Karpas-422 (cell line): ENCODE measurements around the gene TRAM2. TPM values are rescaled to one million over a fixed set of nuclear protein-coding genes. Genes with fewer than 3 reads are reported as not detected.
A peak's percentile ranks its signal among the peaks of the same experiment; 100 is the strongest.

Experiments
- DNase-seq: peaks from one replicate; pipeline ENCODE4 v3.0.0-alpha.2; 2015
- H2AFZ ChIP-seq: fragments of 200-600 bp; sonication (generic); 2 replicates; pipeline ENCODE4 v1.6.1; 2014; ENCODE audit warnings: antibody characterized with exemption, low read length, mixed read lengths
- H3K27ac ChIP-seq: fragments of 200-600 bp; sonication (generic); 2 replicates; pipeline ENCODE4 v1.5.1; 2014; ENCODE audit warnings: mild to moderate bottlenecking, low read length, moderate library complexity
- H3K27me3 ChIP-seq: fragments of 200-600 bp; sonication (generic); 2 replicates; pipeline ENCODE4 v1.6.1; 2014; ENCODE audit warnings: low read length, mixed read lengths
- H3K36me3 ChIP-seq: fragments of 200-600 bp; sonication (generic); 2 replicates; pipeline ENCODE4 v1.6.1; 2014; ENCODE audit warnings: low read length, mixed read lengths; ENCODE audit not compliant: insufficient read depth
- H3K4me1 ChIP-seq: fragments of 200-600 bp; sonication (generic); 2 replicates; pipeline ENCODE4 v1.6.1; 2014; ENCODE audit warnings: mild to moderate bottlenecking, low read length, mixed read lengths
- H3K4me2 ChIP-seq: fragments of 200-600 bp; sonication (generic); 2 replicates; pipeline ENCODE4 v1.6.1; 2014; ENCODE audit warnings: low read length, low read depth, mild to moderate bottlenecking; ENCODE audit not compliant: poor library complexity, severe bottlenecking
- H3K4me3 ChIP-seq: fragments of 200-600 bp; sonication (generic); 2 replicates; pipeline ENCODE4 v1.5.1; 2014; ENCODE audit warnings: mild to moderate bottlenecking, antibody characterized with exemption, low read length, mixed read lengths
- H3K79me2 ChIP-seq: fragments of 200-600 bp; sonication (generic); 2 replicates; pipeline ENCODE4 v1.6.1; 2014; ENCODE audit warnings: mild to moderate bottlenecking, low read length, mixed read lengths
- H3K9ac ChIP-seq: fragments of 200-600 bp; sonication (generic); 2 replicates; pipeline ENCODE4 v1.6.0; 2014; ENCODE audit warnings: low read length
- H3K9me2 ChIP-seq: fragments of 200-600 bp; sonication (generic), shearing (Covaris generic); replicated peaks from 2 replicates; pipeline ENCODE4 v1.6.0; 2014; ENCODE audit warnings: mild to moderate bottlenecking, low read length, moderate library complexity; ENCODE audit not compliant: insufficient read depth
- H3K9me3 ChIP-seq: fragments of 300-700, 200-600 bp; sonication (generic); 2 replicates; pipeline ENCODE4 v1.6.1; 2014; ENCODE audit warnings: low read length, mixed read lengths
- H4K20me1 ChIP-seq: fragments of 200-600 bp; sonication (generic); 2 replicates; pipeline ENCODE4 v1.6.1; 2014; ENCODE audit warnings: mild to moderate bottlenecking, antibody characterized with exemption, low read length, low read depth; ENCODE audit not compliant: insufficient read depth
- total RNA-seq: library from RNA; depleted of rRNA; stranded (reverse); fragments of >200 nt; shearing (Covaris generic); gene quantifications from 2 replicates; pipeline ENCODE4 v1.2.3, GENCODE V29; 2014; ENCODE audit warnings: low replicate concordance

TRAM2 gene
- total RNA-seq, 1 experiment from 2014 or later = 24.1 TPM

DNA sequence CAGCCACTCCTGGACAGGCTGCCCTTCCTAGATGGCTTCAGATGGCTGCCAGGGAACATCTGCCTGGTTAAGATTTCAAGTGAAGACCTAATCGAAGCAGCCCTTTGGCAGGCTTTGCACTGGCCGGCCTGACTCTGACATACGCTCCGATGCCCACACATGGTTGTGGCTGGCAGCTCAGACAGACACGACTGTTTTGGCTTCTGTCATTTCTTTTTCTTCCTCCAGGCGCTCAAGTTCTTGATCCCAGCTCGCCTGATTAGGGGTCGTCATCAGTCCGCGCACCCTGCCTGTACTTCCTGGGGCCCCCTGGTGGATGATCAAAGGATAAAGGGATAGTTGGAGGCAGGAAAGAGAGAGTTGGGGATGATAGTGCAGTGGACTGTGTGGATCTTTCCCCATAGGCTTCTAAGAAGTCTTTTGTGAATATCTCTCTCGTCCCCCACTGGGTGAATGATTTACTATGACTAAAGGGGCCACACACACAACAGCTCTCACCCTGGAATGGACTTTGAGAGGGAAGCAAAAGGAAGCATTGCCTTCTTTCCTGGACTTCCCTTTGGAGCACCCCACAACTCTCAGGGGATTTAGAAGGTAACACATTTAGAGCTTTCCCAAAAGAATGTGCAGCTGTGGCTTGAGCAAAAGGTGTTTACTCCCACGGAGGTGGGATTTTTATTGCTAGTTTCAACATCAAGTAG lies 21.4 kb upstream of the TRAM2 start:
- H3K36me3 ChIP-seq = no peaks in the 10 kb centered on the region
- DNase-seq = peak; percentile 86
- H3K27me3 ChIP-seq = no peaks in the 10 kb centered on the region
- H2AFZ ChIP-seq = peak overlapping the region; percentile 87
- H3K9me3 ChIP-seq = no peaks in the 10 kb centered on the region
- peak overlapping the region; percentile 54 for H3K4me2 ChIP-seq
- H3K27ac ChIP-seq = no peak overlapping the region
- H3K79me2 ChIP-seq = no peaks in the 10 kb centered on the region
- peak overlapping the region; percentile 35; the same call in 1 of the 2 replicates for H3K4me3 ChIP-seq
- H3K9me2 ChIP-seq = no peaks in the 10 kb centered on the region
- H3K4me1 ChIP-seq = peaks cover 38% of the 10 kb centered on the region
- no peaks in the 10 kb centered on the region for H4K20me1 ChIP-seq
- H3K9ac ChIP-seq = peak overlapping the region; percentile 49; the same call in 1 of the 2 replicates

DNA sequence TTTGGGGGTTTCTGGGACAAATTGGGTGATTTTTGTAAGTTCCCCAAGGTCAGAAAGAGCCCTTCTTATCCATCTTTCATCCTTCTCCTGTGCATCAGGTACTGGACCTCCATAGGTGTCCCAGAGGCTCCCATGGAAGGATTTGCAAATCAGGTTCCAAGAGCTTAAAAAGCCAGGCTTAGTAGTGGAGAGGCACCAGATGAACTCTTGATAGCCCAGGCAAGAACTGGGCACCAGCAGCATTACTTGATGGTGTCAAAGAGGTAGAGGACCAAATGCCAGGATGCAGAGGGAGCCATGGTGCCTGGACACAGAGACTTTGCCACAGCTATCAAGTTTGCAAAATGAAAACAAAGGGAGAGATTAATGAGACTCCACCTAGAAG lies 20.9 kb upstream of the TRAM2 start:
- Histone ChIP-seq H3K36me3 (no peaks in the 10 kb centered on the region), H2AFZ (peak overlapping the region; percentile 87; the same call in 1 of the 2 replicates), H3K27ac (no peak overlapping the region), H3K9me2 (no peaks in the 10 kb centered on the region), H3K4me2 (peak overlapping the region; percentile 54), H4K20me1 (no peaks in the 10 kb centered on the region), H3K79me2 (no peaks in the 10 kb centered on the region), H3K27me3 (no peaks in the 10 kb centered on the region), H3K9me3 (no peaks in the 10 kb centered on the region), H3K9ac (peak overlapping the region; percentile 49; the same call in 1 of the 2 replicates), H3K4me3 (peak overlapping the region; percentile 35; the same call in 1 of the 2 replicates), H3K4me1 (peaks cover 38% of the 10 kb centered on the region)
- DNase-seq = no peak

- Histone ChIP-seq H3K79me2 (no peaks in the 10 kb centered on the region), H3K9me2 (no peaks in the 10 kb centered on the region), H4K20me1 (no peaks in the 10 kb centered on the region), H3K4me3 (peak overlapping the region; percentile 9; the same call in 1 of the 2 replicates), H3K4me1 (peaks cover 38% of the 10 kb centered on the region), H3K4me2 (peak overlapping the region; percentile 44), H2AFZ (0 out of 2 replicates have a peak overlapping the region, but pooled peaks have one; percentile 32), H3K27ac (peak overlapping the region; percentile 33; the same call in 1 of the 2 replicates), H3K27me3 (no peaks in the 10 kb centered on the region), H3K9me3 (no peaks in the 10 kb centered on the region), H3K9ac (peak overlapping the region; percentile 27; the same call in 1 of the 2 replicates), H3K36me3 (no peaks in the 10 kb centered on the region)
- no peak for DNase-seq
These were observed 19.6 kb upstream of the TRAM2 start for GRCh38 chr6:52596371-52597028.

DNA sequence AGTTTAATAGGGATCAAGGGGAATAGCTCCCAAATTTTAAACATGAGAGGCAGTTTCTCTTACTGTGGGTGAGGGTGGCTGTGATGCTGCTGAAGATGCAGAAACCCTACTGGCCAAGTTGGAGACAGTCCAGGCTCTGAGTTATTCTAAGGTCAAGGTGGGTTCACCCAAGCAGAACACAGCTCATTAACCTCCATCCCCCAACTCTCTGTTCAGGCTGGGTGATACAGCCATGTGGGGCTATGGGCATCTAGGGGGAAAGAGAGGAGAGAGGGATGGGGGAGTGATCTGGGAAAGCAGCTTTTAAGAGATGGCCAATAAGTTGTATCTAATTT lies 18.9 kb upstream of the TRAM2 start:
- Histone ChIP-seq H3K4me1 (peaks cover 38% of the 10 kb centered on the region), H3K9me3 (no peaks in the 10 kb centered on the region), H3K9me2 (no peaks in the 10 kb centered on the region), H2AFZ (0 out of 2 replicates have a peak overlapping the region, but pooled peaks have one; percentile 32), H3K4me3 (peak overlapping the region; percentile 9; the same call in 1 of the 2 replicates), H3K4me2 (peak overlapping the region; percentile 44), H3K27ac (peak overlapping the region; percentile 33; the same call in 1 of the 2 replicates), H3K79me2 (no peaks in the 10 kb centered on the region), H3K9ac (peak overlapping the region; percentile 27), H3K27me3 (no peaks in the 10 kb centered on the region), H3K36me3 (no peaks in the 10 kb centered on the region), H4K20me1 (no peaks in the 10 kb centered on the region)
- DNase-seq = no peak

- no peaks in the 10 kb centered on the region for H3K27me3 ChIP-seq
- H3K27ac ChIP-seq = no peak overlapping the region
- 0 out of 2 replicates have a peak overlapping the region, but pooled peaks have one; percentile 32 for H2AFZ ChIP-seq
- peaks cover 38% of the 10 kb centered on the region for H3K4me1 ChIP-seq
- H4K20me1 ChIP-seq = no peaks in the 10 kb centered on the region
- peak overlapping the region; percentile 44 for H3K4me2 ChIP-seq
- H3K9ac ChIP-seq = peak overlapping the region; percentile 27
- H3K36me3 ChIP-seq = no peaks in the 10 kb centered on the region
- no peaks in the 10 kb centered on the region for H3K79me2 ChIP-seq
- no peak for DNase-seq
- H3K4me3 ChIP-seq = peak overlapping the region; percentile 9; the same call in 1 of the 2 replicates
- no peaks in the 10 kb centered on the region for H3K9me3 ChIP-seq
- H3K9me2 ChIP-seq = no peaks in the 10 kb centered on the region
These were observed 18.3 kb upstream of the TRAM2 start for GRCh38 chr6:52595000-52595795.

GRCh38 chr6:52594221-52594620 lies 17.4 kb upstream of the TRAM2 start:
- H3K9ac ChIP-seq = no peak overlapping the region
- no peak for DNase-seq

DNA sequence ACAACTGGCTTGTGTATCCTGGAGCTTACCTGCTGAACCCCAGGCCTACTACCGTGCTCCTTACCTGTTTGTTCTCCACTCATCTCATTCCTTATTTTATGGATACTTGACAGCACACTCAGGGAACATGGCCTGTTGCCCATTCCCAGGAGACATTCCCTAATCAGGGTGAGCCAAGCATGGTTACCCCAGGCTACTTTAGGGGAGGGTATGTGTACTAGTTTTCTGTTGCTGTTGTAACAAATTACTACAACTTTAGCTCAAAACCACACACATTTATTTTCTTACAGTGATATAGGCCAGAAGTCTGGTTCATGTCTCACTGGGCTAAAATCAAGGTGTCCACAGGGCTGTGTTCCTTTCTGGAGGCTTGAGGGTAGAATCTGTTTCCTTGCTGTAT lies 15.0 kb upstream of the TRAM2 start:
- Histone ChIP-seq H3K27ac (no peak overlapping the region), H3K36me3 (no peaks in the 10 kb centered on the region), H3K9me3 (no peaks in the 10 kb centered on the region), H3K9me2 (no peaks in the 10 kb centered on the region), H3K9ac (no peak overlapping the region), H3K4me3 (no peak overlapping the region), H3K27me3 (no peaks in the 10 kb centered on the region), H3K4me2 (no peak overlapping the region), H3K4me1 (peaks cover 23% of the 10 kb centered on the region), H4K20me1 (no peaks in the 10 kb centered on the region), H3K79me2 (no peaks in the 10 kb centered on the region), H2AFZ (no peak overlapping the region)
- DNase-seq = no peak

More at GRCh38 chr6:52594221-52594620, 17.4 kb upstream of the TRAM2 start:
- no peaks in the 10 kb centered on the region for H3K27me3 ChIP-seq
- H3K4me1 ChIP-seq = peaks cover 38% of the 10 kb centered on the region
- no peak overlapping the region for H2AFZ ChIP-seq
- H3K36me3 ChIP-seq = no peaks in the 10 kb centered on the region
- H3K9me3 ChIP-seq = no peaks in the 10 kb centered on the region
- H3K4me2 ChIP-seq = no peak overlapping the region
- H3K27ac ChIP-seq = no peak overlapping the region
- H3K4me3 ChIP-seq = no peak overlapping the region
- no peaks in the 10 kb centered on the region for H3K79me2 ChIP-seq
- H4K20me1 ChIP-seq = no peaks in the 10 kb centered on the region
- no peaks in the 10 kb centered on the region for H3K9me2 ChIP-seq
